Choroid plexus epithelial cell (primary cell): ENCODE data around the gene ENTREP3.

Source experiments
- DNase-seq: peaks from one replicate; pipeline ENCODE4 v3.0.0-alpha.2; 2010; ENCODE audit warnings: low read depth
- H3K4me3 ChIP-seq: 2 replicates; pipeline ENCODE4 v1.5.1; 2011; ENCODE audit warnings: low read depth, mild to moderate bottlenecking, control low read depth, low read length, moderate library complexity
- TF ChIP-seq, protein P1 (sequence below): conservative IDR thresholded peaks from 2 replicates; pipeline ENCODE4 v1.5.1; 2011; ENCODE audit warnings: low read depth, mild to moderate bottlenecking, control low read depth, inconsistent platforms, low read length, moderate library complexity

ENTREP3 gene

DNA sequence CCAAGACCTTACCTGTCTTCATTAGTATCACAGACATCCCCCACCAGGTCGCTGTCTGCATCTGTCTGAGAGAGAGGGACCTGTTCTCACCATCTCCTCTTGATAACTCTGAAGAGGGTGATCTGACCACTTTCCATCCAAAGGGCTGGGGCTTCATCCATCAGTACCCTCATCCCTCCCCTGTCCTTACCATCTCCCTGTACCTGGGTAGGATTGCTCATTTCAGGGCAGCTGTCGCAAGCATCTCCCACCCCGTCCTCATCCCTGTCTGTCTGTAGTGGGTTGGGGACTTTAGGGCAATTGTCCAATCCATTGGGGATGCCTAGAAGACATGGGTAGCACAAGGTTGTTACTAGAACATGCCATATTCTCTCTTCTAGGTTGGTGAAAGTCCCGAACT, 55.5 kb downstream of the ENTREP3 start:
- H3K4me3 ChIP-seq = no peak overlapping the region
- TF ChIP-seq, protein P1, sequence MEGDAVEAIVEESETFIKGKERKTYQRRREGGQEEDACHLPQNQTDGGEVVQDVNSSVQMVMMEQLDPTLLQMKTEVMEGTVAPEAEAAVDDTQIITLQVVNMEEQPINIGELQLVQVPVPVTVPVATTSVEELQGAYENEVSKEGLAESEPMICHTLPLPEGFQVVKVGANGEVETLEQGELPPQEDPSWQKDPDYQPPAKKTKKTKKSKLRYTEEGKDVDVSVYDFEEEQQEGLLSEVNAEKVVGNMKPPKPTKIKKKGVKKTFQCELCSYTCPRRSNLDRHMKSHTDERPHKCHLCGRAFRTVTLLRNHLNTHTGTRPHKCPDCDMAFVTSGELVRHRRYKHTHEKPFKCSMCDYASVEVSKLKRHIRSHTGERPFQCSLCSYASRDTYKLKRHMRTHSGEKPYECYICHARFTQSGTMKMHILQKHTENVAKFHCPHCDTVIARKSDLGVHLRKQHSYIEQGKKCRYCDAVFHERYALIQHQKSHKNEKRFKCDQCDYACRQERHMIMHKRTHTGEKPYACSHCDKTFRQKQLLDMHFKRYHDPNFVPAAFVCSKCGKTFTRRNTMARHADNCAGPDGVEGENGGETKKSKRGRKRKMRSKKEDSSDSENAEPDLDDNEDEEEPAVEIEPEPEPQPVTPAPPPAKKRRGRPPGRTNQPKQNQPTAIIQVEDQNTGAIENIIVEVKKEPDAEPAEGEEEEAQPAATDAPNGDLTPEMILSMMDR = no peak
- no peak for DNase-seq

DNA sequence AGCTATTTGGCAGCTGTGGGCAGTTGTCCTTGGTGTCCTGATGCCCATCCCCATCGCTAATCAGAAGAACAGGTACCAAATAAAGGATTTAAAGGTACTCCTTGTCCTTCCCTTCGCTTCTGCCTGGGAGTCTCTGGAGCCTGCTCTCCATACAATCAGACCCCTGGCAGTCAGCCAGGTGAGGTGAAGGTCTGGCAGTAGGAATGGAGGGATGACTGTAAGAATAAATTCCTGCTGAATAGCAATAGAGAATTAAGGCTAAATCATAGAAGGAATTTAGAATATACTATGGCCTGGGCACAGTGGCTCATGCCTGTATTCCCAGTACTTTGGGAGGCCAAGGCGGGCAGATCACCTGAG, 56.8 kb downstream of the ENTREP3 start:
- DNase-seq = no peak
- H3K4me3 ChIP-seq = no peak overlapping the region
- TF ChIP-seq, protein P1 = no peak

DNA sequence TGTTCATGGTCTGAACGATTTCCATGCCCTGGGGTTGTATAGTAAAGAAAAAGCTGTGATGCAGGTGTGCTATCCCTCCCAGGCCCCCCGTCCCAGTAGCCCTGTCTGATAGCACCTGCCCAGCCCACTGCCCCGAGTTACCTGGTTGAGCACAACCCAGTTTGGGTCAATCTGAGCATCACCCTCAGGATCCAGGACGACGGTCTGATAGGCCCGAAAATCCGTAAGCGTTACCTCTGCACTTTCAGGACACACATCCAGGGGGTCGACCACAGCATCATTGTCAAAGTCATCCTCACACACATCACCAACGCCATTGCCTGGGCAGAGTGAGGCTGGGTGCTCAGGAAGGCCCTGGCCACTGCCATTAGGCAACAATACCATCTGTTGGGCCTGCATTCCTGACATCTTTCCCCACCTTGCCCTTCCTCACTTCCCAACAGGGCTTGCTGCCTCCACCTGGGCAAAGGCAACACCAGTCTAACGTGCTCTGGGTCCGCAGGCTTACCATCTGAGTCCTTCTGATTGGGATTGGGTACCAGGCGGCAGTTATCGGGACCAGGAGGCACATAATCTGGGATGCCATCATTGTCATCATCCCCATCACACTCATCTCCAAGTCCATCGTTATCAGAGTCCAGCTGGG, 57.3 kb downstream of the ENTREP3 start:
- H3K4me3 ChIP-seq = no peak overlapping the region
- TF ChIP-seq, protein P1 = no peak
- DNase-seq = no peak
